HG03460 (cell line): ENCODE results near the gene GGA3.
"Not testable (repeated sequence)": the region's sequence is repeated elsewhere in the genome, so short reads cannot be mapped to it uniquely, and the experiment has no call there.

Experiments used
- ATAC-seq: cut with Tn5 transposase; IDR thresholded peaks from one replicate; pipeline ENCODE4 v1.9.1; 2021; ENCODE audit not compliant: unreplicated experiment

Gene GGA3, protein sequence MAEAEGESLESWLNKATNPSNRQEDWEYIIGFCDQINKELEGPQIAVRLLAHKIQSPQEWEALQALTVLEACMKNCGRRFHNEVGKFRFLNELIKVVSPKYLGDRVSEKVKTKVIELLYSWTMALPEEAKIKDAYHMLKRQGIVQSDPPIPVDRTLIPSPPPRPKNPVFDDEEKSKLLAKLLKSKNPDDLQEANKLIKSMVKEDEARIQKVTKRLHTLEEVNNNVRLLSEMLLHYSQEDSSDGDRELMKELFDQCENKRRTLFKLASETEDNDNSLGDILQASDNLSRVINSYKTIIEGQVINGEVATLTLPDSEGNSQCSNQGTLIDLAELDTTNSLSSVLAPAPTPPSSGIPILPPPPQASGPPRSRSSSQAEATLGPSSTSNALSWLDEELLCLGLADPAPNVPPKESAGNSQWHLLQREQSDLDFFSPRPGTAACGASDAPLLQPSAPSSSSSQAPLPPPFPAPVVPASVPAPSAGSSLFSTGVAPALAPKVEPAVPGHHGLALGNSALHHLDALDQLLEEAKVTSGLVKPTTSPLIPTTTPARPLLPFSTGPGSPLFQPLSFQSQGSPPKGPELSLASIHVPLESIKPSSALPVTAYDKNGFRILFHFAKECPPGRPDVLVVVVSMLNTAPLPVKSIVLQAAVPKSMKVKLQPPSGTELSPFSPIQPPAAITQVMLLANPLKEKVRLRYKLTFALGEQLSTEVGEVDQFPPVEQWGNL

DNA sequence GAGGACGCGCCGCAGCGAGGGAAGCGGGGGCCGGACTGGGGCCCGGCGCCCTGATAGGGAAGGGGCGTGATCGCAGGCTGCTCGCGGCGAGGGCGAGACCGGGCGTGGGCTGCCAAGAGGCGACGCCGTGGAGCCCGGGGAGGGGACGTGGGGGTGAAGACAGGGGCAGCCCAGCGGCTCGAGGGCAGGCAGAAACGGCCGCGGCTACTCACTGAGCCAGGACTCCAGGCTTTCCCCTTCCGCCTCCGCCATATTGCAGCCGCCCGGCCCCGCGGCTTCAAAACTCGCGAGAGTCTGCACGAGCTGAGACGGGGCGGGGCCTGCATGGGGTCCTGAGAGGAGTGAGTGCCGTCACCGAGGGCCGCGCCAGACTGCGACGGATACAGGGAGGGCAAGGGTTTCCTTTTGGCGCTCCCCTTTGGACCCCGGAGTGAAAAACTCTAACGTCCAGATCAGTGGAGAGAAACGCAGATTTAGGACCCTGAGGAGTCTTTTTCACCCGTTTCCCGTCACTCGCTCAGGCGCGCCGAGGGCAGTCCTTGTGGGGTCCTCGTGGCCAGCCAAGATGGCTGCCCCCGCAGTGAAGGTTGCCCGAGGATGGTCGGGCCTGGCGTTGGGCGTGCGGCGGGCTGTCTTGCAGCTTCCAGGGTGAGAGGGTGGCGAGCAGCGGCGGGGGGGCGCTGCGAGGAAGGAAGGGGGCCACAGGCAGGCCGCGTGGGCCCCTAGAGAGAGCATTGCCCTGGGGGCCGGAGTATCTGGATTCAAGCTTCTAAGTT is at the start of gene GGA3, which contains the start of gene MRPS7:
Gene GGA3, minus strand, starts transcription at position 271 of the 776 bp plus-strand sequence. Its CDS starts 19 bp downstream, at position 252.
Gene MRPS7, plus strand, starts transcription at position 544 of the 776 bp plus-strand sequence. Its CDS starts 22 bp downstream, at position 566.
- peak; percentile 83 for ATAC-seq

DNA sequence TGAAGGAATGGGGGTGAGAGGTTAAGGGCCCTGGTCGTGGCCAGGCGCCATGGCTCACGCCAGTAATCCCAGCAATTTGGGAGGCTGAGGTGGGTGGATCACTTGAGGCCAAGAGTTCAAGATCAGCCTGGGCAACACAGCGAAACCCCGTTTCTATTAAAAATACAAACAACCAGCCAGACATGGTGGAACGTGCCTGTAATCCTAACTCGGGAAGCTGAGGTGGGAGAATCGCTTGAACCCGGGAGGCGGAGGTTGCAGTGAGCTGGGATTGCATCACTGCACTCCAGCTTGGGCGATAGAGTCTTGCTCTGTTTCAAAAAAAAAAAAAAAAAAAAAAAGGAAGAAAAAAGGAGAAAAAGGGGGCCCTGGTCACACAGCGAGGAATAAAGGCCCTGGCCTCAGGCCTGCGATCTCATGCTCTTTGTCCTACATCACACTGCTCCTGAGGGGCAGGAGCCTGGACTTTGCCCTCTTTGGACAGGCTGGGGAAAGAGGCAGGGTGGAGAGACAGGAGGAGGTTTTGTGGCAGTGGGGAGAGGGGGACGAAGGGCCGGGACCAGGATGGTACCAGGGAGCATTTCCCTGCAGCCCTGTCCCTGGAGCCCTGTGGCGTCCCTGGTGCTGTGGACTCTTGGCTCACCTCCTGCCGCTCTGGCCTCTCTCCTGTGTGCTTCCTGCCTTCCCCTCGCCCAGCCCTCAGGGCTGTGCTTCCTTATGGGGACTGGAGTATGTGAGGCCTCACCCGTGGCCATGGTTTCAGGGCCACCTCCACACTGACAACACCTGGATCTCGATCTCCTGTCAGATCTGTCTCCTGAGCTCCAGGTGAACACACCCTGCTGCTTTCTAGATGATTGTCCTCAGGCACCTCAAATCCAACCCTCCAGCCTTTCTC is 47.6 kb upstream of the GGA3 start:
- ATAC-seq: no peak

DNA sequence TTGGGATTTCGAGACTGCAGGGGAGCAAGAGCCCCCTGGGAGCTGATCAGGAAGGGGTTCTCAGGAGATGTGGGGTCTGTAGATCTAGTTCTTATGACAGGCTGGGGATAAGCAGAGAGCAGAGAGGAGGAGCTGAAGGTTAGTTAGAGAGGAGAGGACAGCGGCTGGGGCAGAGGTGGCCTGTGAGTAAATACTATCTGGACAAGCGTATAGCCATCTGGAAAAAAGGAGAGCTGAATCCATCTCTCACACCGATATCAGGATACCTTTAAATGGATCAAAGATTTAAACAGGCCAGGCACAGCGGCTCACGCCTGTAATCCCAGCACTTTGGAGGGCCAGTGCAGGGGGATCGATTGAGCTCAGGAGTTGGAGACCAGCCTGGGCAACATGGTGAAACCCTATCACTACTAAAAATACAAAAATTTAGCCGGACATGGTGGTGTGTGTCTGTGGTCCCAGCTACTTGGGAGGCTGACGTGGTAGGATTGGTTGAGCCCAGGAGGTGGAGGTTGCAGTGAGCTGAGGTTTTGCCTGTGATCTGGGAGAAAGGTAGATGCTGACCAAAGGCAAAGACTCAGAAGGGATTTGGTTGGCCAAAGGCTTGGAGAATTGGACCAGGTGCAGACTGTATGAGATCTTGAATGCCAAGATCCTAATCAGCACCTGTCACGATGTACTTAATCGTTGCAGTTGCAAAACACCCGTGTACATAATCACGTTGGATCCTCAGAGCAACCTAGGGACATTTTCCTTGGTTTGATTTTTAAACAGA is 46.7 kb upstream of the GGA3 start:
- no peak for ATAC-seq

DNA sequence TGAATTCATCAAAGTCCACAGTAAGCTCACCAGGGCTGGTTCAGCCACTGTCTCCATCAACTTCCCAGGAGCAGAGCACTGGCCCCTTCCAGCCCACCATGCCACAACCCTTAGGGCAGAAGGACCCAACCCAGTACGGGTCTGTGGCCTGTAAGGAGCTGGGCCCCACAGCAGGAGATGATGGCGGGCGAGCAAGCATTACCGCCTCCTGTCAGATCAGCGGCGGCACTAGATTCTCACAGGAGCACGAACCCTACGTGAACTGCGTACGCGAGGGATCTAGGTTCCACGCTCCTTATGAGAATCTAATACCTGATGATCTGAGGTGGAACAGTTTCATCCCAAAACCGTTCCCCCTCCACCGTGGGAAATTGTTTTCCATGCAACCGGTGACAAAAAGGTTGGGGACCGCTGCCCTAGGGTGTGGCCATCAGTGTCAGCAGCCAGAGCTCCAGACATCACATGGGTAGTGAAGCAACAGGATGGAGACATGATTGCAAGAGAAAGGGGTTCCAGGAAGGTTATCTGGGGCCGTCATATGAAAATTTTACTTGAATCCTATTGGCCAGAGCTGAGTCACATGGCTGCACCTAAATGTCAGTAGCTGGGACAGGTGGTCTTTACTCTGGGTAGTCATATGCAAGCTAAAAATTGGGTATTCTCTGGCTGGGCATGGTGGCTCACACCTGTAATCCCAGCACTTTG is 40.2 kb upstream of the GGA3 start:
- ATAC-seq: no peak

DNA sequence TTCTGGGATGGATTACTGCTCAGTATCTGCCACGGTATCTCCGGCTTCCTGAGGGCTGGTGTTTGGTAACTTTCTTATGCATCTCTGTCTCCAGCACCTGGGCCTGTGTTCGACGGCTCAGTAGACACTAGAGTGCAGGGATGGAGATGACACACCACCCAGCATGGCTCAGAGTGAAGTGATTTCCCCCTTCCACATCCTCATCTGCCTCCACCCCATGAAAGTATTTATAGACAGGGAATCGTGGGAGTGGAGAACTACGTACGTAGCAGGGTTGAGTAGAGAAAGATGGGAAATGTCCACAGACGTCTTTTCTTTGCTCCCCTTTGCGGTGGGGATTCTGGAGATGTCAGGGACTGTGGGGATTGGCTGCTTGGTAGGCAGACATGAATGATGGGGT is 39.6 kb upstream of the GGA3 start:
- no peak for ATAC-seq

DNA sequence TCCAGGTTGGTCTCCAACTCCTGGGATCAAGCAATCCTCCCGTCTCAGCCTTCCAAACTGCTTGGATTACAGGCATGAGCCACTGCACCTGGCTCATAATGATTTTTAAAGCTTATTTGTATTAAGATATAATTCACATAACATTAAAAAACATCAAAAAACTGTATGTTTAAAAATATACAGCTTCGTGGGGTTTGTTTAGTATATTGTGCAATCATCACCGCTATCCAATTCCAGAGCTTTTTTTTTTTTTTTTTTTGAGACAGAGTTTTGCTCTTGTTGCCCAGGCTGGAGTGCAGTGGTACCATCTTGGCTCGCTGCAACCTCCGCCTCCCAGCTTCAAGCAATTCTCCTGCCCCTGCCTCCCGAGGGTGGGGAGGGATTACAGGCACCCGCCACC is 38.9 kb upstream of the GGA3 start:
- ATAC-seq: no peak

DNA sequence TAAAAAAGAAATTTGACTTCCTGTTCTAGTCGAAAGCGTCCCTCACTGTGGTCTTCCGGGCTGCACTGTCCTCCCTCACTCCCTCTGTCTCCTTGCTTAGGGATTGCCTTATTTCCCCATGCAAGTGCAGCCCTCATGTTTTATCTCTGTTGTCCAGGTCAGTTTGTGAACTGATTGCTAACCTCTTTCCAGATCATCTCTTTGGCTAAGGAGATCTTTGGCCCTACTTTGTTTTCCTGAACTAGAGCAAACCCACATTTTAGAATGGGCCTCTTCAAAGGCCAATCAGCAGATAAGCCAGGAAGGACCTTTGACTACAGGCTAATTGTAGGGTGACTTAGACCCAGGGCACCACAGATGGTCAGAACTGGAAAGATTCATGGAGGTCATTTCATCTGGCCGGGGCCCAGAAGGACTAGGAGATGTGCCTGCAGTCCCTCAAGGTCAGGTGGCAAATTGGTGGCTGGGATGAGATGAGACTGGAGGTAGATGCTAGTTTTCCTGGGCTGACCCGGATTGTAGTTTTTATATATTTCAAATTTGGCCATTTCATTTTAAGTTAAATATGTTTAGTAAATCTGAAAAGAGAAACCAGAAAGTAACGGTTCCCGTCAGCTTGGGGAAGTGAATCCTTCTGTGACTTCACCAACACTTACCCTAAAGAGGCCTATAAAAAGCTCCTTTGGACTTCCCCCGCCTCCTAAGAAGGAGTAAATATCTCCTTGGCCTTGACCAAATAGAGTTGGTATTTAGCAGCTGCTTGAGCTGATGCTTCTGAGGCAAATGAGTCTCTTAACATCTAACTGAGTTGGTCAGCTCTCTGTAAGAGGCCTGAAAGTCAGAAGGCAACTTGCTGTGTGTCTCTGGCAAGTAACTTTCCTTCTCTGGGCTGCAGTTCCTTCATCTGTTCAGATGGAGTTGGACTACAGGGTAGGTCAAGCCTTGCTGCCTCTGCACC is 34.1 kb upstream of the GGA3 start:
- ATAC-seq: peak; percentile 55

DNA sequence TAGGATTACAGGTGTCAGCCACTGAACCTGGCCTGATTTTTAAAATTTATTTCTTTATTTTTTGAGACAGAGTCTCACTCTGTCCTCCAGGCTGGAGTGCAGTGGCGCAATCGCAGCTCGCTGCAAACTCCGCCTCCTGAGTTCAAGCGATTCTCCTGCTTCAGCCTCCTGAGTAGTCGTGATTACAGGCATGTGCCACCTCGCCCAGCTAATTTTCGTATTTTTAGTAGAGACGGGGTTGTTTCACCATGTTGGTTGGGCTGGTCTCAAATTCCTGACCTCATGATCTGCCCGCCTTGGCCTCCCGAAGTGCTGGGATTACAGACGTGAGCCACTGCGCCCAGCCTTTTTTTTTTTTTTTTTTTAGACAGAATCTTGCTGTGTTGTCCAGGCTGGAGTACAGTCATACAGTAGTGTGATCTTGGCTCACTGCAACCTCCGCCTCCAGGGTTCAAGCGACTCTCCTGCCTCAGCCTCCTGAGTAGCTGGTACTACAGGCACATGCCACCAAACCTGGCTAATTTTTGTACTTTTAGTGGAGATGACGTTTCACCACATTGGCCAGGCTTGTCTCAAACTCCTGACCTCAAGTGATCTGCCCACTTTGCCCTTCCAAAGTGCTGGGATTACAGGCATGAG is 31.5 kb upstream of the GGA3 start:
- not testable (repeated sequence) for ATAC-seq

DNA sequence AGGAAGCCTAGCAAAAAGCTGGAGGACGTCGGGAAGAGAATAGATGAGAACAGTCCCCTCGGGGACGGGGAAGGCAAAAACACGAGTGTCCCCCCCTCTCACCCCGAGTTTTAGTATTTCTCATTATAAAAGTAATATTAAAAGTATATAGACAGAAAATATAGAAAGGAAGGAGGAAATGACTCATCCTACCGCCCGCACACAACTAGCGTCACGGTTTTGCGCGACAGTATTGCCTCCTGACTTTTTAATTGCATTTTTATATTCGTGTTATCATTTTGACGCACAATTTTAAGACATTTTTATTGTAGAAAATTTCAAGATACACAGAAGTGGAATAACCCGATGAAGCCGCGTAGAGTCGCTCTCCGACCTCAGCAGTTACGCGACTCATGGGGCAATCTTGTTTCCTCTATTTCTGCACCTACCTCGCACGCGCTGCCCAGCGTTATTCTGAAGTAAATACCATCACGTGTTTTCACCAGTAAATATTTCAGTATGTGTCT is 28.5 kb upstream of the GGA3 start:
- peak; percentile 16 for ATAC-seq

DNA sequence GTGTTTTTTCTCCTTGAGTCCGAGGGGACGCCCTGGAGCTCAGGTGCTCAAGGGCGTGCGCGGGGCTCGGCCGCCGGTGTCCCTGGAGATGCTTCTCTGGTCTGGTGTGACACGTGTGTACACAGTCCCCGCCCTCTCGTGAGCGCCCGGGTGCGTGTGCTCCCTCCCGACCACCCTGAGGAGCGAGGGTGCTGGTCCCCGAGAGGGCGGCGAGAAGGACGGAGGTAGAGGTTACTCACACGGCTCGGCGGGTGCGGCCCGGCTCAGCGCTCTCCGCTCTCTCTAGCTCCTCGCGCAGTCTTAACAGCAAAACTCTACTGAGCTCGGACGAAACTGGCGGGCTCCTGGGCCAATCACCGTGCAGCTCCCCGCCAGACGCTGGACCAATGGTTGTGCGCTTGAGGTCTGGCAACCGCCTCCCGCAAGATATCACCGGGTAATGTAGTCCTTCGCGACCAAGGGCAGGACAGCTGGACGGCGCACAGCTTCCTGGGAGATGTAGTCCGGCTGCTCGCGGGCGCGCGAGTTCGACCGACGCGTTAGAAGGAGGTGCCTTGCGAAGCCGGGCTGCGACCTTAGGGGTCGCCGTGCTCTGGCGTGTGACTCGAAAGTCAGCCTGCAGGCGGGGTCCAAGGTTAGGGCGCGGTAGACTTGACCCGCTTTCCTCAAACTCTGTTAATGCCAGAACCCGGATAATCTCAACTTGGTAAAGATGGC is 27.9 kb upstream of the GGA3 start, which contains the start of gene SLC25A19:
Gene SLC25A19, minus strand, starts transcription at position 319 of the 717 bp plus-strand sequence. CDS start 2,669 bp downstream, outside the sequence.
- peak; percentile 84 for ATAC-seq

DNA sequence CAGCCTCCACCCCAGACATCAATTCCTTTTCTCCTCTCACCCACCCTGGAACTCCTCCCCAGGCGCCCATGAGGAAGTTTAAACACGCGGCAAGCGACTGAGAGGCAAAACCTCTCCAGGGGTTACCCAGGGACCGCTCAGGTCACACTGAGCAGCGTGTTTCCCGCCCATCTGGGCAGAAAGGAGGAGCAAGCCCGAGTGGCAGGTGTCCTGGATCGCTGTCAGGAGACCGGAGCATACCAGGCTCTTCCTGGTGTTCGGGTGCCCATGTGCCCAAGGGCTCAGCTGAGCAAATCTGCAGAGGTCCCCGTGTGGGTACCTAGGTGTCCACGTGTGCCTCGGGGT is 27.3 kb upstream of the GGA3 start:
- ATAC-seq: peak; percentile 12

DNA sequence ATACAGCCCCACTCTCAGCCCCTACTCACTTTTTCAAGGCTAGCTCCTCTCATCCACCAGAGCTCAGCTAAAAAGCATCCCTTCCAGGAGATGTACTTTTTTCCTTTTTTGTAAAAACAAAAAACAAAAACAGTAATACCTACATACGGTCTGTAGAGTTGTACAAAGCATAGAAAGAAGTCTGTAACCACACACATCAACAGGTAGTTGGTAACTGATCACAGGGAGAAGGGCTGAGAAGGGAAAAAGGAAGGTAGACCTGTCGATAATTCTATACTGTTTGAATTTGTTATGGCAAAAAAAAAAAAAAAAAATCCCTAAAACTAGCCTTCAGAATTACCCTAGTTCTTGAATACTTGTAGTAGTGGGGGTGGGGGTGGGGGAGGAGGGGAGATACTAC is 27.0 kb upstream of the GGA3 start:
- no peak for ATAC-seq

DNA sequence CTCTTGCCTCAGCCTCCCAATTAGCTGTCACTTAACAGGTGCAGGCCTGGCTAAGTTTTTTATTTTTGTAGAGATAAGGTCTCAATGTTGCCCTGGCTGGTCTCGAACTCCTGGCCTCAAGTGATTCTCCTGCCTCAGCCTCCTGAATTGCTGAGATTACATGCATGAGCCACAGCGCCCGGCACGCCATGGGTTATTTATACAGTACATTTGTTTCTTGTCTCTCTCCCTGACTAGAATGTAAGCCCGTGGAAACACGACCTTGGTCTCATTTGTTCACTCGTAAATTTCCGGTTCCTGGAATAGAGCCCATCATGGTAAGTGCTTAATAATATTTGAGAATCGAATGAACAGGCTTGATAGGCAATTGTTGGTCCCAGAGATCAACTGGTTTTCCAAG is 25.8 kb upstream of the GGA3 start:
- no peak for ATAC-seq

DNA sequence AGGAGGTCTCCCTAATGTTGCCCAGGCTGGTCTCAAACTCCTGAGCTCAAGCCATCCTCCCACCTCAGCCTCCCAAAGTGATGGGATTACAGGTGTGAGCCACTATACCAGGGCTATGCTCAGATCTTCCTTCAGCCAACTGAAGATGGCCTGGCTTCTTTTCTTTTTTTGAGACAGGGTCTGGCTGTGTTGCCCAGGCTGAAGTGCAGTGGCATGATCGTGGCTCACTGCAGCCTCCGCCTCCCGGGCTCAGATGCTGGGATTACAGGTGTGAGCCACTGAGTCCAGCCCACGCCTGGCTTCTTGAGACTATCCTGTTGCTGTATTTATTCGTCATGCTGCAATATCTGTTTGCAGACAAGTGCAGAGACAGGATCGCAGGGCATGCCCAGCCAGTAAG is 23.7 kb upstream of the GGA3 start:
- no peak for ATAC-seq

DNA sequence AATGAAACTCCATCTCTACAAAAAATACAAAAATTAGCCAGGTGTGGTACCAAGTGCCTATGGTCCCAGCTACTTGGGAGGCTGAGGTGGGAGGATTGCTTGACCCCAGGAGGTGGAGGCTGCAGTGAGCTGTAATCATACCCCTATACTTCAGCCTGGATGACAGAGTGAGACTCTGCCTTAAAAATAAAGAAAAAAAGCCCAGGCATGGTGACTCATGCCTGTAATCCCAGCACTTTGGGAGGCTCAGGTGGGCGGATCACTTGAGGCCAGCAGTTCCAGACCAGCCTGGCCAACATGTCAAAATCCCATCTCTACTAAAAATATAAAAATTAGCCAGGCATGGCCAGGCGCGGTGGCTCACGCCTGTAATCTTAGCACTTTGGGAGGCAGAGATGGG is 18.8 kb upstream of the GGA3 start:
- ATAC-seq: not testable (repeated sequence)

DNA sequence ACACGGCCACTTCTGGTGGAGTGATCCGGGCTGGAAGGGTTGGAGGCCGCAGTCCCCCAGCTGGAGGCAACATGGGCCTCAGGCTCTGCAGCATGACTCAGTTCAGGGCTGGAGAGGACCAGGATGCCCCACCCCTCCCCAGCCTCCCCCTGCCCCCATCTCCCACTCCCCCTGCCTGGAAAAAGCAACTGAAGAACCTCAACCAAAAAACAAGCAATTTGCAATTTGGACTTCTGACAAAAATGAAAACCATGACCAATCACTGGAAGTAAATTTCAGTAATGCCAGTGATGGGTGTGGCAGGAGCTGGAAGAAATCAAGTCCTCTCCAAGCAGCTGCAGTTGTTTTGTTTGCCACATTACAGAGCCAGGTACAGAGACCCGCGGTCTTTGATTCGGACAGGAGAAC is 16.3 kb upstream of the GGA3 start:
- no peak for ATAC-seq
